Upper lobe of left lung (tissue), 4 donors: ENCODE results near the gene GALNT2.

ENCODE experiments used
- CTCF ChIP-seq, 6 experiments: fragments of 450-650 bp in 4 of 6; fragments of 200-600 bp in 2 of 6; sonication (generic) in 2 of 6; IDR thresholded peaks; one replicate each; pipeline ENCODE4 v1.5.1; 2016 to 2019; ENCODE audit warnings: antibody characterized with exemption in 6 of 6
- POLR2A ChIP-seq, 4 donors: fragments of 450-650 bp; IDR thresholded peaks; one replicate each; pipeline ENCODE4 v1.5.1; 2016 to 2017; ENCODE audit warnings: antibody characterized with exemption in 4 of 4, mild to moderate bottlenecking in 2 of 4
- POLR2AphosphoS5 ChIP-seq, 2 donors: sonication (generic); formaldehyde crosslinking; IDR thresholded peaks; one replicate each; pipeline ENCODE4 v1.5.1; 2017; ENCODE audit warnings: antibody characterized with exemption in 2 of 2

GRCh38 chr1:230150615-230151014 is 83.6 kb downstream of the GALNT2 start:
- TF ChIP-seq CTCF (IDR thresholded peaks at IDR 0.05) (no peak), POLR2AphosphoS5 (IDR thresholded peaks at IDR 0.05) (no peak), POLR2A (IDR thresholded peaks at IDR 0.05) (no peak)
